ENCODE results near the gene ANKRD27.

Gene ANKRD27

GRCh38 chr19:32651729-32652140, 23.2 kb downstream of the ANKRD27 start:
- no peak for DNase-seq (ENCODE audit: low read depth, low spot score)
- no peak for TF ChIP-seq CTCF (IDR thresholded peaks at IDR 0.05; ENCODE audit: insufficient read depth, low read length, missing control alignments)
- ChIA-PET CTCF (no interaction called here), POLR2A (no interaction called here)
- no peak overlapping the region for H3K4me3 ChIP-seq (ENCODE audit: low read depth, low read length)

DNA sequence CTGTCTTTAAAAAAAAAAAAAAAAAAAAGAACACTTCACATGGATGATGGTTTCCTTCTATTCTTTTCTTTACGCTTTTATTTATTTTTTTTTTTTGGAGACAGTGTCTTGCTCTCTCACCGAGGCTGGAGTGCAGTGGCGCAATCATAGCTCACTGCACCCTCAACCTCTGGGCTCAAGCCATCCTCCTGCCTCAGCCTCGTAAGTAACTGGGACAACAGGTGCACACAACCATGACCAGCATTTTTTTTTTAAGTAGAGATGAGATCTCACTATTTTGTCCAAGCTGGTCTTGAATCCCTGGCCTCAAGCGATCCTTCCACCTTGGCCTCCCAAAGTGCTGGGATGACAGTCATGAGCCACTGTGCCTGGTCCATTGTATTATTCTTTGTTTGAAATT, 24.3 kb downstream of the ANKRD27 start:
- TF ChIP-seq CTCF (IDR thresholded peaks at IDR 0.05; ENCODE audit: insufficient read depth, low read length, missing control alignments) = no peak
- ChIA-PET POLR2A (no interaction called here), CTCF (no interaction called here)
- DNase-seq (ENCODE audit: low read depth, low spot score) = no peak
- no peak overlapping the region for H3K4me3 ChIP-seq (ENCODE audit: low read depth, low read length)

DNA sequence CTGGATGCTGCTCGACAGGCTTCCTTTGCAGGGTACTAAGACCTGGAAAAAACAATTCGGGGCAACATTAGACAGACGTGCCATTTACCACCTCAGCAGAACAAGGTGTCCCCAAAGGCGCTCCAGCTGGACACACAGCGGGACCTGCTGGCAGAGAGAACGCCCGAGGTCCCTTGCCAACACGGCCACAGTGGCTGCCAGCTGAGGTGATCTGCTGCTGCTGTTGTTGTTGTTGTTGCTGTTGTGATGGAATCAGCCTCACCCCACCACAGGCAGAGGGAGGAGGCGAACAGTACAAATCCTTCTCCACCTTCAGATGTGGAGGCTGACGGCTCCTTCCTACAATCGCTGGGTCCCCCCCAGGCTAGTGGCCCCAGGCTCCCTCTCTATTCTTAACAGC, 25.2 kb downstream of the ANKRD27 start:
- DNase-seq (ENCODE audit: low read depth, low spot score) = no peak
- no peak for TF ChIP-seq CTCF (IDR thresholded peaks at IDR 0.05; ENCODE audit: insufficient read depth, low read length, missing control alignments)
- ChIA-PET CTCF (interaction anchor here (1.5 kb wide), 1 partner anchor 50 kb away, joined by 3 read pairs; no protein-coding TSS in a partner anchor), POLR2A (interaction anchor here (0.7 kb wide), 1 partner anchor 27 kb away, joined by 3 read pairs; no protein-coding TSS in a partner anchor)
- H3K4me3 ChIP-seq (ENCODE audit: low read depth, low read length) = no peak overlapping the region

- DNase-seq (ENCODE audit: low read depth, low spot score) = no peak
- H3K4me3 ChIP-seq (ENCODE audit: low read depth, low read length) = no peak overlapping the region
- ChIA-PET CTCF (no interaction called here), POLR2A (no interaction called here)
- no peak for TF ChIP-seq CTCF (IDR thresholded peaks at IDR 0.05; ENCODE audit: insufficient read depth, low read length, missing control alignments)
Measured at GRCh38 chr19:32647361-32647760, 27.6 kb downstream of the ANKRD27 start.

DNA sequence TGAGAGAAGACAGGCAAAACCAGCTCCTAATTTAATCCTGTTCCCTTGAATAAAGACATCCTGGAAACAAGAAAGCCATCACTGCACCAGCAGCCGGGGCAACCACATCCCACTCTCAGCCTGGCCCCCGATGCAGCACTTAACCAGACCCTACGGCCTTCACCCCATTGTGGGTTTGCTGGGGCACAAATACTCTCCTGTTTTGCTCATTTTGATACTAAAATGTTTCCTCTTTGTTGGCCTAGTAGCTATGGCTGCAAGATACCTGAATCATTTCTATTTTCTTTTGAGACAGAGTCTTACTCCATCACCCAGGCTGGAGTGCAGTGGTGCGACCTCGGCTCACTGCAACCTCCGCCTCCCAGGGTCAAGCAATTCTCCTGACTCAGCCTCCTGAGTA, 28.4 kb downstream of the ANKRD27 start:
- no peak for TF ChIP-seq CTCF (IDR thresholded peaks at IDR 0.05; ENCODE audit: insufficient read depth, low read length, missing control alignments)
- DNase-seq (ENCODE audit: low read depth, low spot score) = no peak
- POLR2A ChIA-PET = no interaction called here
- no peak overlapping the region for H3K4me3 ChIP-seq (ENCODE audit: low read depth, low read length)
- CTCF ChIA-PET = no interaction called here

GRCh38 chr19:32642771-32643170, 32.2 kb downstream of the ANKRD27 start:
- POLR2A ChIA-PET = no interaction called here
- no peak overlapping the region for H3K4me3 ChIP-seq (ENCODE audit: low read depth, low read length)
- CTCF ChIA-PET = no interaction called here
- no peak for TF ChIP-seq CTCF (IDR thresholded peaks at IDR 0.05; ENCODE audit: insufficient read depth, low read length, missing control alignments)
- no peak for DNase-seq (ENCODE audit: low read depth, low spot score)

All from AG04449 (cell line).